Measurements from ENCODE around the gene USP44. TPM values are rescaled to one million over a fixed set of nuclear protein-coding genes. Genes with fewer than 3 reads are reported as not detected.
"Not testable (repeated sequence)": the region's sequence is repeated elsewhere in the genome, so short reads cannot be mapped to it uniquely, and the experiment has no call there.

The USP44 gene
- polyA plus RNA-seq, 1 donor = 0.93 TPM

GRCh38 chr12:95492462-95492861 lies 58.8 kb downstream of the USP44 start:
- H3K4me3 ChIP-seq (ENCODE audit: low read length) = no peak overlapping the region
- no peak for DNase-seq
- no peaks in the 10 kb centered on the region for H3K27me3 ChIP-seq (ENCODE audit: control insufficient read depth, insufficient read depth, low read length)
- no peaks in the 10 kb centered on the region for H3K4me1 ChIP-seq (ENCODE audit: control insufficient read depth, insufficient read depth, low read length)
- H3K27ac ChIP-seq (ENCODE audit: low read length) = no peak overlapping the region
- peaks cover 48% of the 10 kb centered on the region for H3K36me3 ChIP-seq (ENCODE audit: control insufficient read depth, insufficient read depth, low read length)
- H3K9me3 ChIP-seq (ENCODE audit: control insufficient read depth, low read depth, low read length) = no peaks in the 10 kb centered on the region
- WGBS (ENCODE audit: insufficient coverage, low lambda C conversion rate) = 86% methylated on average over 1 of the region's 2 CpGs

DNA sequence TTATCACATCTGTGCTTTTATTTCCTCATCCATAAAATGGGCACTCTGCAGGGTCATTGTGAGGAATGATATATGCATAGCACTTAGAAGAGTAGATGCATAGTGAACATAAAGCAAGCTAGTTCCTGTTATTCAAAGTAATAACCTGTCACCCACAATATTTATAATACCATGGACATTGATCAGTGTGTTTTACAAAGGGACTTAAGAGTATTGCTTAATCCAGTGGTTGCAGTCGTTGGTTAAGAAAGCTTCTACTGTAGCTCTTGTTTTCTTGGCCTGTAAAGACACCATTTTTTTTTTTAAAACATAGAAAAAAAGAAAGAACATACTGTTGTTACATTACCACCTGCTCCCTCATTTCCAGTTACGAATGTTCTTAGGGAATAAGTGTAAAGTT lies 64.3 kb downstream of the USP44 start:
- H3K9me3 ChIP-seq (ENCODE audit: control insufficient read depth, low read depth, low read length) = no peaks in the 10 kb centered on the region
- no peaks in the 10 kb centered on the region for H3K27me3 ChIP-seq (ENCODE audit: control insufficient read depth, insufficient read depth, low read length)
- H3K36me3 ChIP-seq (ENCODE audit: control insufficient read depth, insufficient read depth, low read length) = peaks cover 37% of the 10 kb centered on the region
- peak; percentile 7 to 60 for DNase-seq
- no peak overlapping the region for H3K27ac ChIP-seq (ENCODE audit: low read length)
- no peak overlapping the region for H3K4me3 ChIP-seq (ENCODE audit: low read length)
- WGBS (ENCODE audit: insufficient coverage, low lambda C conversion rate) = no CpG with 5 or more reads among the region's 2 CpGs
- no peaks in the 10 kb centered on the region for H3K4me1 ChIP-seq (ENCODE audit: control insufficient read depth, insufficient read depth, low read length)

DNA sequence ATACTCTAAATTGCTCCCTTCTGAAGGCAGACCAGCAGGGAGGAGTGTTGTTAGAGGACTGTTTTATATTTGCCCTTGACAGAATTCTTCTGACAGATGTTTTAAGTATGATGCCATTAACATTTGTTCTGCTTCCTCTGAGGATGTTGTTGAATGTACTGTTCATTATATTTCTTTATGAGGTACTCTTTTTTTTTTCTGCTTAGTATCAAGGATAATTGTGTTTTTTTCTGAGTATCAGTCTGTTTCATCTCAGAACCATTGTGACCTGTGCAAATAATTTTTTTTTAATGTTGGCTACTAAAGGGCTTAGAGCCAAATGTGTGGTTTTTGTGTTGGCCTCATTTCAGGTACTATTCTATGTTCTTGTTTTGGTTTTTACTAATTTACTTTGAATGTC lies 66.8 kb downstream of the USP44 start:
- Histone ChIP-seq H3K4me3 (ENCODE audit: low read length) (no peak overlapping the region), H3K9me3 (ENCODE audit: control insufficient read depth, low read depth, low read length) (no peaks in the 10 kb centered on the region), H3K27me3 (ENCODE audit: control insufficient read depth, insufficient read depth, low read length) (no peaks in the 10 kb centered on the region), H3K27ac (ENCODE audit: low read length) (no peak overlapping the region), H3K36me3 (ENCODE audit: control insufficient read depth, insufficient read depth, low read length) (peaks cover 31% of the 10 kb centered on the region), H3K4me1 (ENCODE audit: control insufficient read depth, insufficient read depth, low read length) (no peaks in the 10 kb centered on the region)
- no peak for DNase-seq

GRCh38 chr12:95482564-95482963 lies 68.7 kb downstream of the USP44 start:
- not testable (repeated sequence) for DNase-seq; H3K9me3 ChIP-seq (ENCODE audit: control insufficient read depth, low read depth, low read length); H3K4me1 ChIP-seq (ENCODE audit: control insufficient read depth, insufficient read depth, low read length); H3K27me3 ChIP-seq (ENCODE audit: control insufficient read depth, insufficient read depth, low read length); H3K4me3 ChIP-seq (ENCODE audit: low read length); H3K27ac ChIP-seq (ENCODE audit: low read length)
- 100% methylated on average over 1 of the region's 6 CpGs for WGBS (ENCODE audit: insufficient coverage, low lambda C conversion rate)
- H3K36me3 ChIP-seq (ENCODE audit: control insufficient read depth, insufficient read depth, low read length) = peaks cover 44% of the 10 kb centered on the region

GRCh38 chr12:95481888-95482287 lies 69.4 kb downstream of the USP44 start:
- Histone ChIP-seq H3K27me3 (ENCODE audit: control insufficient read depth, insufficient read depth, low read length) (no peaks in the 10 kb centered on the region), H3K9me3 (ENCODE audit: control insufficient read depth, low read depth, low read length) (no peaks in the 10 kb centered on the region), H3K4me1 (ENCODE audit: control insufficient read depth, insufficient read depth, low read length) (no peaks in the 10 kb centered on the region), H3K4me3 (ENCODE audit: low read length) (no peak overlapping the region), H3K27ac (ENCODE audit: low read length) (no peak overlapping the region), H3K36me3 (ENCODE audit: control insufficient read depth, insufficient read depth, low read length) (peaks cover 50% of the 10 kb centered on the region)
- DNase-seq = no peak
- 100% methylated on average over 3 of the region's 7 CpGs for WGBS (ENCODE audit: insufficient coverage, low lambda C conversion rate)

- Histone ChIP-seq H3K27me3 (ENCODE audit: control insufficient read depth, insufficient read depth, low read length) (no peaks in the 10 kb centered on the region), H3K4me1 (ENCODE audit: control insufficient read depth, insufficient read depth, low read length) (no peaks in the 10 kb centered on the region), H3K27ac (ENCODE audit: low read length) (no peak overlapping the region), H3K4me3 (ENCODE audit: low read length) (no peak overlapping the region), H3K36me3 (ENCODE audit: control insufficient read depth, insufficient read depth, low read length) (peaks cover 52% of the 10 kb centered on the region), H3K9me3 (ENCODE audit: control insufficient read depth, low read depth, low read length) (no peaks in the 10 kb centered on the region)
- WGBS (ENCODE audit: insufficient coverage, low lambda C conversion rate) = no CpG with 5 or more reads among the region's 3 CpGs
- DNase-seq = no peak
Measured at GRCh38 chr12:95481072-95481471, 70.2 kb downstream of the USP44 start.

GRCh38 chr12:95480230-95480629 lies 71.0 kb downstream of the USP44 start:
- 100% methylated on average over 1 of the region's 2 CpGs for WGBS (ENCODE audit: insufficient coverage, low lambda C conversion rate)
- peaks cover 2% of the 10 kb centered on the region for H3K4me1 ChIP-seq (ENCODE audit: control insufficient read depth, insufficient read depth, low read length)
- no peak overlapping the region for H3K27ac ChIP-seq (ENCODE audit: low read length)
- H3K27me3 ChIP-seq (ENCODE audit: control insufficient read depth, insufficient read depth, low read length) = no peaks in the 10 kb centered on the region
- no peak overlapping the region for H3K4me3 ChIP-seq (ENCODE audit: low read length)
- H3K9me3 ChIP-seq (ENCODE audit: control insufficient read depth, low read depth, low read length) = no peaks in the 10 kb centered on the region
- H3K36me3 ChIP-seq (ENCODE audit: control insufficient read depth, insufficient read depth, low read length) = peaks cover 49% of the 10 kb centered on the region
- no peak for DNase-seq

- peak in 1 of 2 donors; percentile 42 for DNase-seq
- Histone ChIP-seq H3K4me3 (ENCODE audit: low read length) (peak overlapping the region; percentile 98), H3K27me3 (ENCODE audit: control insufficient read depth, insufficient read depth, low read length) (no peaks in the 10 kb centered on the region), H3K27ac (ENCODE audit: low read length) (peak overlapping the region; percentile 78), H3K9me3 (ENCODE audit: control insufficient read depth, low read depth, low read length) (no peaks in the 10 kb centered on the region), H3K36me3 (ENCODE audit: control insufficient read depth, insufficient read depth, low read length) (peaks cover 30% of the 10 kb centered on the region), H3K4me1 (ENCODE audit: control insufficient read depth, insufficient read depth, low read length) (peaks cover 5% of the 10 kb centered on the region)
- WGBS (ENCODE audit: insufficient coverage, low lambda C conversion rate) = no CpG with 5 or more reads among the region's 16 CpGs
Measured at GRCh38 chr12:95474660-95474958, 76.7 kb downstream of the USP44 start.

- H3K36me3 ChIP-seq (ENCODE audit: control insufficient read depth, insufficient read depth, low read length) = peaks cover 29% of the 10 kb centered on the region
- WGBS (ENCODE audit: insufficient coverage, low lambda C conversion rate) = no CpG with 5 or more reads among the region's 49 CpGs
- H3K9me3 ChIP-seq (ENCODE audit: control insufficient read depth, low read depth, low read length) = no peaks in the 10 kb centered on the region
- peak within 1 kb of the TSS; percentile 78 for H3K27ac ChIP-seq (ENCODE audit: low read length)
- DNase-seq = peak; percentile 95 to 98
- H3K4me1 ChIP-seq (ENCODE audit: control insufficient read depth, insufficient read depth, low read length) = peaks cover 5% of the 10 kb centered on the region
- H3K27me3 ChIP-seq (ENCODE audit: control insufficient read depth, insufficient read depth, low read length) = no peaks in the 10 kb centered on the region
- H3K4me3 ChIP-seq (ENCODE audit: low read length) = peak within 1 kb of the TSS; percentile 98
Measured at GRCh38 chr12:95473884-95474659, 77.2 kb downstream of the USP44 start, which contains the start of gene METAP2. Gene METAP2 (plus strand): TSS chr12:95474152. CDS start chr12:95474180, 28 bp downstream.

GRCh38 chr12:95473231-95473883 lies 77.9 kb downstream of the USP44 start:
- H3K9me3 ChIP-seq (ENCODE audit: control insufficient read depth, low read depth, low read length) = no peaks in the 10 kb centered on the region
- peaks cover 5% of the 10 kb centered on the region for H3K4me1 ChIP-seq (ENCODE audit: control insufficient read depth, insufficient read depth, low read length)
- H3K27me3 ChIP-seq (ENCODE audit: control insufficient read depth, insufficient read depth, low read length) = no peaks in the 10 kb centered on the region
- peaks cover 22% of the 10 kb centered on the region for H3K36me3 ChIP-seq (ENCODE audit: control insufficient read depth, insufficient read depth, low read length)
- peak overlapping the region; percentile 98 for H3K4me3 ChIP-seq (ENCODE audit: low read length)
- peak overlapping the region; percentile 78 for H3K27ac ChIP-seq (ENCODE audit: low read length)
- 0% methylated on average over 1 of the region's 23 CpGs for WGBS (ENCODE audit: insufficient coverage, low lambda C conversion rate)
- DNase-seq = peak; percentile 16 to 72

DNA sequence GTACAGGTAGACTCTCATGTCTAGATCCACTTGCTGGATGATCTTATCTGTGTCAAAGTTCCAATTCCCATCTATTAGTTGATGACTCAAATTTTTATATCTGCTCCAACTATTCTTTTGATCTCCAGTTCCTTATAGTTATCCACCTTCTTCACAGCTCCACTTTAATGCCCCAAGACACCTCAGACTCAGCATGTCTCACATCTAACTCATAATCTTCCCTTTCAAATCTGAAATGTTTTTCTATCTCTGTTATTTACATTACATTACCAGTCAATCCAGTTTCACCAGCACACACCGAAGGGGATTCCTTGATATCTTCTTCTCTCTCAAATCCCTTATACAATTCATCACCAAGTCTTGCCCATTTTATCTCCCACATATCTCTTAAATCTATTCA lies 81.0 kb downstream of the USP44 start:
- H3K27ac ChIP-seq (ENCODE audit: low read length) = no peak overlapping the region
- DNase-seq = no peak
- H3K27me3 ChIP-seq (ENCODE audit: control insufficient read depth, insufficient read depth, low read length) = no peaks in the 10 kb centered on the region
- H3K4me3 ChIP-seq (ENCODE audit: low read length) = no peak overlapping the region
- 20% methylated on average over 1 of the region's 1 CpG for WGBS (ENCODE audit: insufficient coverage, low lambda C conversion rate)
- H3K9me3 ChIP-seq (ENCODE audit: control insufficient read depth, low read depth, low read length) = no peaks in the 10 kb centered on the region
- H3K4me1 ChIP-seq (ENCODE audit: control insufficient read depth, insufficient read depth, low read length) = peaks cover 3% of the 10 kb centered on the region
- H3K36me3 ChIP-seq (ENCODE audit: control insufficient read depth, insufficient read depth, low read length) = no peaks in the 10 kb centered on the region

Data from large intestine (tissue), 3 donors.